Renal cortex interstitium (tissue), 15 donors: ENCODE measurements around the gene DNASE1. TPM values are rescaled to one million over a fixed set of nuclear protein-coding genes. Genes with fewer than 3 reads are reported as not detected.
"Not testable (repeated sequence)": the region's sequence is repeated elsewhere in the genome, so short reads cannot be mapped to it uniquely, and the experiment has no call there.

Experiments
- DNase-seq, 11 donors: peaks; one replicate each; pipeline ENCODE4 v3.0.0-alpha.2; 2013; ENCODE audit warnings: low read depth in 9 of 11, low spot score in 4 of 11; ENCODE audit errors: extremely low read depth in 1 of 11
- long read RNA-seq, 16 experiments: transcript quantifications; one replicate each; lab custom pipeline, GENCODE V29; 2026
- polyA plus RNA-seq, 3 donors: library from polyadenylated mRNA; unstranded; fragments of 120-200 nt; gene quantifications; one replicate each; pipeline ENCODE4 v1.2.1, GENCODE V29; 2013; ENCODE audit not compliant: insufficient read length in 3 of 3

The DNASE1 gene
- 10 to 100 TPM; 21.1 to 44.8 (median 31.0) TPM for polyA plus RNA-seq
- long read RNA-seq, donor 1, full-length matches to known transcripts: 2 of 51 reads
- long read RNA-seq, donor 1, partial matches to known transcripts: 16 of 51 reads
- long read RNA-seq, donor 1, other reads (novel, unspliced or antisense): 33 of 51 reads
- long read RNA-seq, donor 2: 0 reads
- long read RNA-seq, donor 3, full-length matches to known transcripts: 1 of 103 reads
- long read RNA-seq, donor 3, partial matches to known transcripts: 45 of 103 reads
- long read RNA-seq, donor 3, other reads (novel, unspliced or antisense): 57 of 103 reads
- long read RNA-seq, donor 4, full-length matches to known transcripts: 4 of 4 reads
- long read RNA-seq, donor 4, partial matches to known transcripts: 0 of 4 reads
- long read RNA-seq, donor 4, other reads (novel, unspliced or antisense): 0 of 4 reads
- long read RNA-seq, donor 5: 0 reads
- long read RNA-seq, donor 6: 0 reads
- long read RNA-seq, donor 7, full-length matches to known transcripts: 1 of 19 reads
- long read RNA-seq, donor 7, partial matches to known transcripts: 18 of 19 reads
- long read RNA-seq, donor 7, other reads (novel, unspliced or antisense): 0 of 19 reads
- long read RNA-seq, donor 8: 0 reads
- long read RNA-seq, donor 9, full-length matches to known transcripts: 1 of 53 reads
- long read RNA-seq, donor 9, partial matches to known transcripts: 20 of 53 reads
- long read RNA-seq, donor 9, other reads (novel, unspliced or antisense): 32 of 53 reads
- long read RNA-seq, donor 10, full-length matches to known transcripts: 1 of 83 reads
- long read RNA-seq, donor 10, partial matches to known transcripts: 56 of 83 reads
- long read RNA-seq, donor 10, other reads (novel, unspliced or antisense): 26 of 83 reads
- long read RNA-seq, donor 11, partial matches to known transcripts: 9 of 36 reads
- long read RNA-seq, donor 11, other reads (novel, unspliced or antisense): 27 of 36 reads
- long read RNA-seq, donor 12, full-length matches to known transcripts: 3 of 55 reads
- long read RNA-seq, donor 12, partial matches to known transcripts: 19 of 55 reads
- long read RNA-seq, donor 12, other reads (novel, unspliced or antisense): 33 of 55 reads
- long read RNA-seq, donor 13: 0 reads
- long read RNA-seq, donor 14, full-length matches to known transcripts: 3 of 68 reads
- long read RNA-seq, donor 14, partial matches to known transcripts: 35 of 68 reads
- long read RNA-seq, donor 14, other reads (novel, unspliced or antisense): 30 of 68 reads
- long read RNA-seq, donor 15, full-length matches to known transcripts: 3 of 32 reads
- long read RNA-seq, donor 15, partial matches to known transcripts: 17 of 32 reads
- long read RNA-seq, donor 15, other reads (novel, unspliced or antisense): 12 of 32 reads
- long read RNA-seq, donor 16, full-length matches to known transcripts: 7 of 266 reads
- long read RNA-seq, donor 16, partial matches to known transcripts: 158 of 266 reads
- long read RNA-seq, donor 16, other reads (novel, unspliced or antisense): 101 of 266 reads

- peak in 7 of 11 donors; percentile 39 to 56 (median 44) for DNase-seq
These were observed at the start of gene DNASE1 for GRCh38 chr16:3654249-3654991. Gene DNASE1, plus strand, starts transcription at chr16:3654691. Its CDS starts 683 bp downstream, at chr16:3655374.

- no peak for DNase-seq
These were observed 48.0 kb upstream of the DNASE1 start for GRCh38 chr16:3606441-3606840.

GRCh38 chr16:3607161-3607560 lies 47.3 kb upstream of the DNASE1 start:
- DNase-seq: no peak

GRCh38 chr16:3607634-3608033 lies 46.9 kb upstream of the DNASE1 start:
- DNase-seq: no peak

- no peak for DNase-seq
These were observed 46.4 kb upstream of the DNASE1 start for GRCh38 chr16:3608069-3608468.

- not testable (repeated sequence) for DNase-seq
These were observed 45.5 kb upstream of the DNASE1 start for GRCh38 chr16:3608976-3609375.

GRCh38 chr16:3609895-3610697 lies 44.4 kb upstream of the DNASE1 start:
- DNase-seq: no peak

GRCh38 chr16:3610698-3611145 lies 43.8 kb upstream of the DNASE1 start:
- peak in 2 of 11 donors; percentile 4 to 10 for DNase-seq

GRCh38 chr16:3611146-3611975 lies 43.1 kb upstream of the DNASE1 start, which contains the start of gene SLX4:
Gene SLX4, minus strand, starts transcription at chr16:3611606. Its CDS starts 2,642 bp downstream, at chr16:3608964.
- peak; percentile 80 to 96 (median 90) for DNase-seq

GRCh38 chr16:3612510-3613466 lies 41.7 kb upstream of the DNASE1 start:
- no peak for DNase-seq

GRCh38 chr16:3618769-3619141 lies 35.7 kb upstream of the DNASE1 start:
- no peak for DNase-seq

GRCh38 chr16:3623642-3624041 lies 30.8 kb upstream of the DNASE1 start:
- no peak for DNase-seq

GRCh38 chr16:3625331-3625730 lies 29.2 kb upstream of the DNASE1 start:
- no peak for DNase-seq

- DNase-seq: no peak
These were observed 28.4 kb upstream of the DNASE1 start for GRCh38 chr16:3625911-3626732.
